Measurements from ENCODE around the gene THTPA.
"Not testable (repeated sequence)": the region's sequence is repeated elsewhere in the genome, so short reads cannot be mapped to it uniquely, and the experiment has no call there.

Gene THTPA

GRCh38 chr14:23590198-23590597 is 34.1 kb downstream of the THTPA start:
- TF ChIP-seq CTCF (conservative IDR thresholded peaks at IDR 0.05; ENCODE audit: control insufficient read depth, insufficient read depth, low read depth, low read length): no peak
- DNase-seq (ENCODE audit: low read depth): no peak
- H3K4me3 ChIP-seq (ENCODE audit: control insufficient read depth, low read depth, low read length): no peak overlapping the region

- DNase-seq (ENCODE audit: low read depth); H3K4me3 ChIP-seq (ENCODE audit: control insufficient read depth, low read depth, low read length): not testable (repeated sequence)
Observed at GRCh38 chr14:23594191-23594590, 38.1 kb downstream of the THTPA start.

GRCh38 chr14:23600322-23600707 is 44.2 kb downstream of the THTPA start:
- no peak for TF ChIP-seq CTCF (conservative IDR thresholded peaks at IDR 0.05; ENCODE audit: control insufficient read depth, insufficient read depth, low read depth, low read length)
- no peak for DNase-seq (ENCODE audit: low read depth)
- no peak overlapping the region for H3K4me3 ChIP-seq (ENCODE audit: control insufficient read depth, low read depth, low read length)

GRCh38 chr14:23600806-23601205 is 44.7 kb downstream of the THTPA start:
- H3K4me3 ChIP-seq (ENCODE audit: control insufficient read depth, low read depth, low read length): no peak overlapping the region
- DNase-seq (ENCODE audit: low read depth): no peak
- TF ChIP-seq CTCF (conservative IDR thresholded peaks at IDR 0.05; ENCODE audit: control insufficient read depth, insufficient read depth, low read depth, low read length): no peak

GRCh38 chr14:23601424-23601823 is 45.4 kb downstream of the THTPA start:
- no peak for TF ChIP-seq CTCF (conservative IDR thresholded peaks at IDR 0.05; ENCODE audit: control insufficient read depth, insufficient read depth, low read depth, low read length)
- no peak for DNase-seq (ENCODE audit: low read depth)
- H3K4me3 ChIP-seq (ENCODE audit: control insufficient read depth, low read depth, low read length): no peak overlapping the region

- TF ChIP-seq CTCF (conservative IDR thresholded peaks at IDR 0.05; ENCODE audit: control insufficient read depth, insufficient read depth, low read depth, low read length): no peak
- DNase-seq (ENCODE audit: low read depth): no peak
- no peak overlapping the region for H3K4me3 ChIP-seq (ENCODE audit: control insufficient read depth, low read depth, low read length)
Observed at GRCh38 chr14:23601845-23602180, 45.7 kb downstream of the THTPA start.

GRCh38 chr14:23602181-23603095 is 46.4 kb downstream of the THTPA start:
- no peak for DNase-seq (ENCODE audit: low read depth)
- TF ChIP-seq CTCF (conservative IDR thresholded peaks at IDR 0.05; ENCODE audit: control insufficient read depth, insufficient read depth, low read depth, low read length): no peak
- H3K4me3 ChIP-seq (ENCODE audit: control insufficient read depth, low read depth, low read length): no peak overlapping the region
